GM19240 (cell line): ENCODE results near the gene WDR26.
"Not testable (repeated sequence)": the region's sequence is repeated elsewhere in the genome, so short reads cannot be mapped to it uniquely, and the experiment has no call there.

Experiments used
- DNase-seq: peaks from one replicate; pipeline ENCODE4 v3.0.0; 2011; ENCODE audit warnings: low spot score; ENCODE audit not compliant: insufficient read length

WDR26 gene

GRCh38 chr1:224434691-224435317 lies at the start of gene WDR26:
Gene WDR26 (minus strand): TSS chr1:224434797.
- peak; percentile 87 for DNase-seq

GRCh38 chr1:224483206-224483605 lies 48.6 kb upstream of the WDR26 start:
- not testable (repeated sequence) for DNase-seq

GRCh38 chr1:224482619-224483018 lies 48.0 kb upstream of the WDR26 start:
- no peak for DNase-seq

GRCh38 chr1:224481601-224482000 lies 47.0 kb upstream of the WDR26 start:
- DNase-seq = no peak

GRCh38 chr1:224480888-224481459 lies 46.4 kb upstream of the WDR26 start:
- DNase-seq = not testable (repeated sequence)

GRCh38 chr1:224480200-224480599 lies 45.6 kb upstream of the WDR26 start:
- not testable (repeated sequence) for DNase-seq

- no peak for DNase-seq
Observed at GRCh38 chr1:224472806-224473205, 38.2 kb upstream of the WDR26 start.

GRCh38 chr1:224466154-224466553 lies 31.6 kb upstream of the WDR26 start:
- no peak for DNase-seq

- DNase-seq = no peak
Observed at GRCh38 chr1:224459966-224460365, 25.4 kb upstream of the WDR26 start.

- DNase-seq = no peak
Observed at GRCh38 chr1:224458996-224459395, 24.4 kb upstream of the WDR26 start.

- no peak for DNase-seq
Observed at GRCh38 chr1:224458296-224458695, 23.7 kb upstream of the WDR26 start.

- no peak for DNase-seq
Observed at GRCh38 chr1:224457782-224458144, 23.2 kb upstream of the WDR26 start.

GRCh38 chr1:224456637-224456953 lies 22.0 kb upstream of the WDR26 start:
- no peak for DNase-seq

GRCh38 chr1:224454402-224455055 lies 19.9 kb upstream of the WDR26 start:
- no peak for DNase-seq

GRCh38 chr1:224450561-224451350 lies 16.2 kb upstream of the WDR26 start:
- DNase-seq = no peak

- no peak for DNase-seq
Observed at GRCh38 chr1:224450159-224450558, 15.6 kb upstream of the WDR26 start.

GRCh38 chr1:224448453-224449017 lies 13.9 kb upstream of the WDR26 start:
- no peak for DNase-seq

GRCh38 chr1:224447971-224448370 lies 13.4 kb upstream of the WDR26 start:
- no peak for DNase-seq

GRCh38 chr1:224447251-224447650 lies 12.7 kb upstream of the WDR26 start:
- no peak for DNase-seq

- DNase-seq = no peak
Observed at GRCh38 chr1:224438989-224439388, 4.4 kb upstream of the WDR26 start.

- DNase-seq = no peak
Observed at GRCh38 chr1:224435999-224436398, 1.4 kb upstream of the WDR26 start.

GRCh38 chr1:224435318-224435763 lies 744 bp upstream of the WDR26 start:
- DNase-seq = no peak
